RKO (cell line): ENCODE measurements around the gene PAPOLA.

Source experiments
- DNase-seq: peaks from one replicate; pipeline ENCODE4 v3.0.0-alpha.2; 2016; ENCODE audit warnings: low spot score

PAPOLA gene

GRCh38 chr14:96586056-96586455 lies 83.9 kb downstream of the PAPOLA start:
- DNase-seq: no peak

- no peak for DNase-seq
These were observed 85.0 kb downstream of the PAPOLA start for GRCh38 chr14:96586921-96587822.

GRCh38 chr14:96587823-96588385 lies 85.7 kb downstream of the PAPOLA start:
- no peak for DNase-seq

GRCh38 chr14:96588410-96589257 lies 86.5 kb downstream of the PAPOLA start:
- DNase-seq: no peak

GRCh38 chr14:96589577-96589976 lies 87.4 kb downstream of the PAPOLA start:
- DNase-seq: no peak

GRCh38 chr14:96590190-96590864 lies 88.1 kb downstream of the PAPOLA start:
- DNase-seq: no peak

- no peak for DNase-seq
These were observed 90.6 kb downstream of the PAPOLA start for GRCh38 chr14:96592591-96593386.

GRCh38 chr14:96594961-96595360 lies 92.8 kb downstream of the PAPOLA start:
- DNase-seq: no peak

- DNase-seq: no peak
These were observed 95.5 kb downstream of the PAPOLA start for GRCh38 chr14:96597680-96598079.

- no peak for DNase-seq
These were observed 96.2 kb downstream of the PAPOLA start for GRCh38 chr14:96598332-96598928.

GRCh38 chr14:96599076-96599475 lies 96.9 kb downstream of the PAPOLA start:
- no peak for DNase-seq

- no peak for DNase-seq
These were observed 100.0 kb downstream of the PAPOLA start for GRCh38 chr14:96602186-96602585.

- no peak for DNase-seq
These were observed 101.4 kb downstream of the PAPOLA start for GRCh38 chr14:96603350-96604255.

GRCh38 chr14:96614481-96614881 lies 112.3 kb downstream of the PAPOLA start:
- DNase-seq: no peak

GRCh38 chr14:96616161-96616721 lies 114.1 kb downstream of the PAPOLA start:
- DNase-seq: no peak
